Breast epithelium (tissue), 3 donors: ENCODE measurements around the gene CNIH1.

ENCODE experiments used
- POLR2A ChIP-seq: fragments of 450-650 bp; IDR thresholded peaks from one replicate; pipeline ENCODE4 v1.6.1; 2016; ENCODE audit warnings: antibody characterized with exemption, mild to moderate bottlenecking, moderate library complexity
- POLR2AphosphoS5 ChIP-seq, 3 donors: sonication (generic); formaldehyde crosslinking; IDR thresholded peaks; one replicate each; pipeline ENCODE4 v1.6.1; 2017; ENCODE audit warnings: antibody characterized with exemption in 3 of 3
- TF ChIP-seq, protein P1 (sequence below), 3 donors: fragments of 450-650 bp; IDR thresholded peaks; one replicate each; pipeline ENCODE4 v1.5.1; 2016 to 2017; ENCODE audit warnings: antibody characterized with exemption in 3 of 3, mild to moderate bottlenecking in 3 of 3, moderate library complexity in 3 of 3

DNA sequence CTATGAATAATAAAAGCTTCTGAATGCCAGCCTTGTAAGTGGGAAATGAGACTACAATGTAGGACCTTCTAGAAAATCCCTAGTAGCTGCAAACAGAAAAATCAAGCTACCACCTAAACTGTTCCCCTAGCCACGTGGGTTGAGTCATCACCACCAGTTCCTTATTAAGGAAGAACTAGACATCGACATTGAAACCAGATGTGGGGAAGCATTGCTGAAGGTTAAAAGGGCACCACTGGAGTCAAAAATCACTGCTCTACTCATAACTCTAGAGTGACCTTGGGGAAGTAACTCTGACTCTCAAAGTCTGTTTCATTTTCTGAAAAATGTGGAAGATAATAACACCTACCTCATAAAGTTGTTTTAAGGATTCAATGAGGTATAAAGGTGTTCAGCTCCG, 9.4 kb upstream of the CNIH1 start:
- TF ChIP-seq, protein P1, sequence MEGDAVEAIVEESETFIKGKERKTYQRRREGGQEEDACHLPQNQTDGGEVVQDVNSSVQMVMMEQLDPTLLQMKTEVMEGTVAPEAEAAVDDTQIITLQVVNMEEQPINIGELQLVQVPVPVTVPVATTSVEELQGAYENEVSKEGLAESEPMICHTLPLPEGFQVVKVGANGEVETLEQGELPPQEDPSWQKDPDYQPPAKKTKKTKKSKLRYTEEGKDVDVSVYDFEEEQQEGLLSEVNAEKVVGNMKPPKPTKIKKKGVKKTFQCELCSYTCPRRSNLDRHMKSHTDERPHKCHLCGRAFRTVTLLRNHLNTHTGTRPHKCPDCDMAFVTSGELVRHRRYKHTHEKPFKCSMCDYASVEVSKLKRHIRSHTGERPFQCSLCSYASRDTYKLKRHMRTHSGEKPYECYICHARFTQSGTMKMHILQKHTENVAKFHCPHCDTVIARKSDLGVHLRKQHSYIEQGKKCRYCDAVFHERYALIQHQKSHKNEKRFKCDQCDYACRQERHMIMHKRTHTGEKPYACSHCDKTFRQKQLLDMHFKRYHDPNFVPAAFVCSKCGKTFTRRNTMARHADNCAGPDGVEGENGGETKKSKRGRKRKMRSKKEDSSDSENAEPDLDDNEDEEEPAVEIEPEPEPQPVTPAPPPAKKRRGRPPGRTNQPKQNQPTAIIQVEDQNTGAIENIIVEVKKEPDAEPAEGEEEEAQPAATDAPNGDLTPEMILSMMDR (IDR thresholded peaks at IDR 0.05) = no peak
- TF ChIP-seq POLR2A (no peak), POLR2AphosphoS5 (IDR thresholded peaks at IDR 0.05) (no peak)
